ENCODE measurements around the gene MYLK3.
"Not testable (repeated sequence)": the region's sequence is repeated elsewhere in the genome, so short reads cannot be mapped to it uniquely, and the experiment has no call there.

MYLK3 gene

GRCh38 chr16:46688654-46689364 is 59.3 kb downstream of the MYLK3 start, which contains the start of gene VPS35:
Gene VPS35 (minus strand): TSS chr16:46689178. CDS start chr16:46689133, 45 bp downstream.
- peak; percentile 99 for DNase-seq

- DNase-seq = peak; percentile 85
These were observed 60.0 kb downstream of the MYLK3 start for GRCh38 chr16:46688101-46688653.

- DNase-seq = no peak
These were observed 60.7 kb downstream of the MYLK3 start for GRCh38 chr16:46687486-46687885.

- DNase-seq = no peak
These were observed 61.2 kb downstream of the MYLK3 start for GRCh38 chr16:46686815-46687473.

- not testable (repeated sequence) for DNase-seq
These were observed 66.3 kb downstream of the MYLK3 start for GRCh38 chr16:46681867-46682266.

- DNase-seq = not testable (repeated sequence)
These were observed 70.2 kb downstream of the MYLK3 start for GRCh38 chr16:46677943-46678342.

- peak; percentile 55 for DNase-seq
These were observed 74.7 kb downstream of the MYLK3 start for GRCh38 chr16:46673320-46674013.

- no peak for DNase-seq
These were observed 86.0 kb downstream of the MYLK3 start for GRCh38 chr16:46662123-46662522.

- DNase-seq = peak; percentile 100
These were observed 89.2 kb downstream of the MYLK3 start for GRCh38 chr16:46658925-46659324.

All from MV-4-11 (cell line).